Left ventricle myocardium inferior (tissue), 1 donor: Measurements from ENCODE around the gene LAMB3. TPM values are rescaled to one million over a fixed set of nuclear protein-coding genes. Genes with fewer than 3 reads are reported as not detected.
A peak's percentile ranks its signal among the peaks of the same experiment; 100 is the strongest.

Experiments used
- DNase-seq: peaks from one replicate; pipeline ENCODE4 v3.0.0-alpha.2; 2020
- H3K27ac ChIP-seq: fragments of 200-600 bp; replicated peaks from 2 replicates; pipeline ENCODE4 v1.8.0; 2021
- H3K27me3 ChIP-seq: fragments of 200-600 bp; 2 replicates; pipeline ENCODE4 v1.8.0; 2021; ENCODE audit warnings: low read depth
- H3K36me3 ChIP-seq: fragments of 200-600 bp; 2 replicates; pipeline ENCODE4 v1.8.0; 2021
- H3K4me1 ChIP-seq: fragments of 200-600 bp; 2 replicates; pipeline ENCODE4 v1.8.0; 2021
- H3K4me3 ChIP-seq: fragments of 200-600 bp; 2 replicates; pipeline ENCODE4 v1.8.0; 2021; ENCODE audit warnings: mild to moderate bottlenecking, moderate library complexity
- H3K9me3 ChIP-seq: fragments of 200-600 bp; replicated peaks from 2 replicates; pipeline ENCODE4 v1.8.0; 2021
- intact Hi-C: fragments of 100-400 bp; cut with micrococcal nuclease; formaldehyde crosslinking; loops from one replicate; pipeline ENCODE4 v1.11.0; 2022
- total RNA-seq: library from RNA; stranded (reverse); fragmentation: NEBNext Ultra II Directional; extraction: Animal tissue kit (Norgen Biotek cat#: 25700); gene quantifications from one replicate; pipeline ENCODE4 v1.2.1, GENCODE V29; 2021
- TF ChIP-seq, protein P1 (sequence below): fragments of 200-600 bp; IDR thresholded peaks from 2 replicates; pipeline ENCODE4 v1.8.0; 2021; ENCODE audit warnings: antibody characterized with exemption, mild to moderate bottlenecking, borderline replicate concordance
- donor health status: DM: no; HTN: yes; CAD: no; lungs with severe emphysema.

The LAMB3 gene
- total RNA-seq, 1 donor from 2014 or later = 6.5 TPM

DNA sequence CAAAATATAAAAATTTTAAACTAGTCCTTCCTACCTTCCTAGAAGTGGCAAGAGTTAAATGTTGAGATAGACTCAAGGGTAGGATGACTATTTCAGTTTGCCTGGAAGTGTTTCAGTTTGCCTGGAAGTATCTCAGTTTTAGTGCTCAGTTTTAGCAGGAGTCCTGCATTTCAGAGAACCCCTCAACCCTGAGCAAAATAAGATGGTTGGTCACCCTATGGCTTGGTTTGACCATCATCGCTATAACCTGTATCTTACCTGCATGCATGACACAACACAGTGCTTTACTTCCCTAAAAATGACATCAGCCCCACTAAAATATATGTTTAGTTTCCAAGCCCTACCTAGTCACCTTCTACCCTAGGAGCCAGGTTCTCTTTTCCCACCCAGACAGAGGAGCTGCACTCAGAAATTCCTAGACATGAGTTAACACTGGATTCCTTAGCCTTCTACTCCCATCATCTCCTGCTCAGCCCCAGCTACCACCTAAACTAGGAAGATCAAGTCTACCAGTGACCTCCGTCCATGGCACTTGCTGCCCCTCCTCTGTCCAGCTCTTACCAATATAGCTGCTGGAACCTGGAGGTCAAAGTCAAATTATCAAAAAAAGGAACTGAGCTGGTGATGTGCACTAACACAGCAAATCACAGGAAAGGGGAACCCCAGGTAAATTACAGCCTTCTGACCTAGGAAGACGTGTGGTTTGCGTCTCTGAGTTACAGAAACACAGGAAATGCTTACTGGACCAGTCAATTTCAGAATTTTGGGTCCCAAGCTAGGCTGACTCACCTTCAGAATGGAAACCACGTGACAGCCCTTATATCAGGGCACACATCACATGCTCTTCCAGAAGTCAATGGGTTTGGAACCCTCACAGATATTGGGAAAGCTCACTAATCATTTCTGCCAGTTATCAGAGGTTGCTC is 20.7 kb upstream of the LAMB3 start:
- H3K4me3 ChIP-seq = no peak overlapping the region
- peaks cover 14% of the 10 kb centered on the region for H3K27me3 ChIP-seq
- intact Hi-C loops = no loop called here
- TF ChIP-seq, protein P1, sequence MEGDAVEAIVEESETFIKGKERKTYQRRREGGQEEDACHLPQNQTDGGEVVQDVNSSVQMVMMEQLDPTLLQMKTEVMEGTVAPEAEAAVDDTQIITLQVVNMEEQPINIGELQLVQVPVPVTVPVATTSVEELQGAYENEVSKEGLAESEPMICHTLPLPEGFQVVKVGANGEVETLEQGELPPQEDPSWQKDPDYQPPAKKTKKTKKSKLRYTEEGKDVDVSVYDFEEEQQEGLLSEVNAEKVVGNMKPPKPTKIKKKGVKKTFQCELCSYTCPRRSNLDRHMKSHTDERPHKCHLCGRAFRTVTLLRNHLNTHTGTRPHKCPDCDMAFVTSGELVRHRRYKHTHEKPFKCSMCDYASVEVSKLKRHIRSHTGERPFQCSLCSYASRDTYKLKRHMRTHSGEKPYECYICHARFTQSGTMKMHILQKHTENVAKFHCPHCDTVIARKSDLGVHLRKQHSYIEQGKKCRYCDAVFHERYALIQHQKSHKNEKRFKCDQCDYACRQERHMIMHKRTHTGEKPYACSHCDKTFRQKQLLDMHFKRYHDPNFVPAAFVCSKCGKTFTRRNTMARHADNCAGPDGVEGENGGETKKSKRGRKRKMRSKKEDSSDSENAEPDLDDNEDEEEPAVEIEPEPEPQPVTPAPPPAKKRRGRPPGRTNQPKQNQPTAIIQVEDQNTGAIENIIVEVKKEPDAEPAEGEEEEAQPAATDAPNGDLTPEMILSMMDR = no peak
- H3K4me1 ChIP-seq = peaks cover 52% of the 10 kb centered on the region
- peaks cover 7% of the 10 kb centered on the region for H3K9me3 ChIP-seq
- H3K27ac ChIP-seq = peak overlapping the region; percentile 88
- no peak for DNase-seq
- H3K36me3 ChIP-seq = no peaks in the 10 kb centered on the region

DNA sequence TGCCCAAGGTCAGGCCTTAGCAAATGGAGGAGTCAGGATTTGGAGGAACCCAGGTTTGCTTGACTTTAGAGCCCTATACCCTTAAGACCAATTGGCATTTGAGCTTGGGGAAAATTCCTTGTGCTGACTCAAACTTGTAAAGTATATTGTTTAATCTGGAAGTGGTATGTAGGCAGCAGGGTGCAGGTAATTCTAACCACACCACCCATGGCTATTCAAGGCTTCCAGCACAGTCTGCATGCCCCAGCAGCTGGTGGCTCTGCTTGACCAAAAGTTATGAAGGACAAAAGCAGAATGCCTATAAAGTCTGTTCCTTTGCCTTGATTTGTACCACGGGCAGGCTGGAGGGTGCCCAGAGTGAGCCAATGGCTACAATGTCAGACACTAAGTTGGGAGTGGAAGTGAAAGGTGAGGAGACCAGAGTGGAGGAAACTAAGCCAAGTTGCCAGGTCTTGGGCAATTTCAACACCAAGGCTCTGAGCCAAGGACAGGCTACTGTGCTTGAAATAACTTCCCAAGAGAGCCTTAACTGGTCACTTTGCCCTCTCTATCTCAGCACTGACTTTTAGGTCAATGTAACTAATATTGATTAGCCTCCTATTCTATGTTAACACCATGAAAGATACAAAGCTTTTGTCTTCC is 18.3 kb upstream of the LAMB3 start:
- peaks cover 7% of the 10 kb centered on the region for H3K27me3 ChIP-seq
- intact Hi-C loops = no loop called here
- peaks cover 38% of the 10 kb centered on the region for H3K4me1 ChIP-seq
- DNase-seq = no peak
- TF ChIP-seq, protein P1 = no peak
- H3K4me3 ChIP-seq = no peak overlapping the region
- H3K9me3 ChIP-seq = peaks cover 7% of the 10 kb centered on the region
- peak overlapping the region; percentile 55 for H3K27ac ChIP-seq
- H3K36me3 ChIP-seq = no peaks in the 10 kb centered on the region

DNA sequence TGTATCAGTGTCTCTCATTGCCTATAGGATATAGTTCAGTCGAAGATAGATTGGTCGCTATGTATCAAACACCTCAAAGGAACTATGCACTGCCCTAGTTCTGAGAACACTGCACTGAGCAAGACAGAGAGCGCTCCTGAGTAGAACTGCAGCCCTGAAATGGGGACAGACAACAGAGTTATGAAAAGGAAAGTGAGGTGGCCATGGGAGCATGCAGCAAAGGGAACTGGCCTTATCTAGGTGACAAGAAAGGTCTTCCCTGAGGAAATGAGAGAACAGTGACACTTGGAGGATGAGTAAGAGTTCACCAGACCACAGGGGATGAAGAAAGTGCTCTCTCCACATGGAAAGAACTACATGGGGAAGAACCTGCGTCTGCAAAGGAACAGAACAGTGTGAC is 15.5 kb upstream of the LAMB3 start:
- H3K27ac ChIP-seq = no peak overlapping the region
- H3K4me1 ChIP-seq = peaks cover 12% of the 10 kb centered on the region
- intact Hi-C loops = no loop called here
- H3K27me3 ChIP-seq = no peaks in the 10 kb centered on the region
- no peak overlapping the region for H3K4me3 ChIP-seq
- H3K9me3 ChIP-seq = peaks cover 7% of the 10 kb centered on the region
- TF ChIP-seq, protein P1 = no peak
- no peaks in the 10 kb centered on the region for H3K36me3 ChIP-seq
- DNase-seq = no peak

DNA sequence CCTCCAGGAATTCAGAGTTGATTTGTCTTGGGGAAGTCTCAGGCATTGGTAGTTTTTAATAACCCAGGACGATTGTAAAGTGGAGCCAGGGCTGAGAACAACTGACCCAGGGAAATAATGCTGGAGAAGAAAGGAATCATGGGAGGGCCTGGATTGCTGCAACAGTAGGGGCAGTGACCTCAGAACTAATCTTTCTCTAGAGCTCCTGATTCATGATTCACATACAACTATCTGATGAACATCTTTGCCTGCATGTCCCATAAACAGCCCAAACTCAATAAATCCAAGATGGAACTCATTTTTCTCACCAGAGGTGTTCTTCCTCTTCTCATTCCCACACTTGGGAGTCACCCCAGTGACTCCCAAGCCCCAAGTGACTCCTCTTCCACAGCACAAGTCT is 14.9 kb upstream of the LAMB3 start:
- Histone ChIP-seq H3K27ac (no peak overlapping the region), H3K27me3 (no peaks in the 10 kb centered on the region), H3K4me1 (peaks cover 12% of the 10 kb centered on the region), H3K4me3 (no peak overlapping the region), H3K36me3 (no peaks in the 10 kb centered on the region), H3K9me3 (peaks cover 7% of the 10 kb centered on the region)
- TF ChIP-seq, protein P1 = no peak
- intact Hi-C loops = no loop called here
- no peak for DNase-seq

DNA sequence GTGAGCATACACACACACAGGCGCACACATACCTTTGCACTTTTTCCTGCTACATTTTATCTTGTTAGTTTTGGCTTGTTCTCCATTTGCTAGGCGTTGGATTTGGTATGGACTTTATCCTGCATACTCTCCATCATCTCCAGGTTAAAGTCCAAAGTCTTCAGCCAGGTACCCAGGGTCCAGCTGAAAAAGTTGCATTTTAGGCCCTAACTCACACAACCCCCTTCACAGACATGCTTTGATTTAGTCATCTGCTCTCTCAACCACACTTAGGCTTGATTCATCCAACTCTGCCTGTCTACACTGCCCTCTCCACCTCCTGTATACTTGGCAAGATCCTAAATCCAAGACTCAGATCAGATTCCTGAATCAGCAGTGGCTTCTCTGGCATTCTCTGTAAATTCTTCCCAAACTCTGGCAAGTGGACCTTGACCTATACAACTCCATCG is 10.7 kb upstream of the LAMB3 start:
- DNase-seq = no peak
- intact Hi-C loops = no loop called here

More for the DNA sequence above, 10.7 kb upstream of the LAMB3 start:
- peaks cover 3% of the 10 kb centered on the region for H3K4me1 ChIP-seq
- TF ChIP-seq, protein P1 = no peak
- H3K9me3 ChIP-seq = no peaks in the 10 kb centered on the region
- H3K4me3 ChIP-seq = no peak overlapping the region
- H3K27ac ChIP-seq = no peak overlapping the region
- H3K27me3 ChIP-seq = peaks cover under 1% of the 10 kb centered on the region
- no peaks in the 10 kb centered on the region for H3K36me3 ChIP-seq
